CD4-positive, alpha-beta T cell treated with Interleukin-15 for 4 hours (primary cell): Measurements from ENCODE around the gene DEFB129.
A peak's percentile ranks its signal among the peaks of the same experiment; 100 is the strongest.
"Not testable (repeated sequence)": the region's sequence is repeated elsewhere in the genome, so short reads cannot be mapped to it uniquely, and the experiment has no call there.

ENCODE experiments used
- DNase-seq: peaks from one replicate; pipeline ENCODE4 v3.0.0-alpha.2; 2020; ENCODE audit warnings: low spot score

Gene DEFB129

DNA sequence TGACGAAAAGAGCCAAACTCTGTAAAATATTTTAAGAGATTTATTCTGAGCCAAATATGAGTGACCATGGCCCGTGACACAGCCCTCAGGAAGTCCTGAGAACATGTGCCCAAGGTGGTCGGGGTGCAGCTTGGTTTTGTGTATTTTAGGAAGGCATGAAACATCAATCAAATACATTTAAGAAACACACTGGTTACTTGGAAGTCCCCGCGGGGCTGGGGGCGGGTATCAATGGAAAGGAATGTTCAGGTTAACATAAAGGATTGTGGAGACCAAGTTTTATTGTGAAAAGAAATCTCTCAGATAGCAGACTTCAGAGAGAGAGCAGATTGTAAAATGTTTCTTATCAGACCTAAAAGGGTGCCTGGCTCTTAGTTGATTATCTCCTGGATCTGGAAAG, 26.4 kb downstream of the DEFB129 start:
- not testable (repeated sequence) for DNase-seq

DNA sequence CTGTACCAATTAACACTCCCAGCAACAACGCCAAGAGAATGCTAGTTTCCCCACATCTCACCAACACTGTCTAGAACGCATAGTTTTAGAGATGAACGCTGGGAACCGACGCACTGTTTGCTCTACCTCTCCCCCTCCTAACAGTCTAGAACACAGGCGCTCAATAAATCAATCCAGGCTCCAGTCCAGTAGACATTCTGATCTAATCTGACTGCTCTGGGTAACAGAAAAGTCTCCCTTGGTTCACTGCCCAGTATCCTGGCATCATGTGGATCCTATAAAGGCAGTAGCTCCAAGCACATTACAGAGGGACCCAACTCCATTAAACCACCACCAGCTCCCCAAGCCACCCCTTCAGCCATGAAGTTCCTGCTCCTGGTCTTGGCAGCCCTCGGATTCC, 30.4 kb downstream of the DEFB129 start, which contains the start of gene DEFB132:
Gene DEFB132 (plus strand): TSS at position 306 of the 400 bp plus-strand sequence. CDS start 55 bp downstream, at position 361.
- no peak for DNase-seq

DNA sequence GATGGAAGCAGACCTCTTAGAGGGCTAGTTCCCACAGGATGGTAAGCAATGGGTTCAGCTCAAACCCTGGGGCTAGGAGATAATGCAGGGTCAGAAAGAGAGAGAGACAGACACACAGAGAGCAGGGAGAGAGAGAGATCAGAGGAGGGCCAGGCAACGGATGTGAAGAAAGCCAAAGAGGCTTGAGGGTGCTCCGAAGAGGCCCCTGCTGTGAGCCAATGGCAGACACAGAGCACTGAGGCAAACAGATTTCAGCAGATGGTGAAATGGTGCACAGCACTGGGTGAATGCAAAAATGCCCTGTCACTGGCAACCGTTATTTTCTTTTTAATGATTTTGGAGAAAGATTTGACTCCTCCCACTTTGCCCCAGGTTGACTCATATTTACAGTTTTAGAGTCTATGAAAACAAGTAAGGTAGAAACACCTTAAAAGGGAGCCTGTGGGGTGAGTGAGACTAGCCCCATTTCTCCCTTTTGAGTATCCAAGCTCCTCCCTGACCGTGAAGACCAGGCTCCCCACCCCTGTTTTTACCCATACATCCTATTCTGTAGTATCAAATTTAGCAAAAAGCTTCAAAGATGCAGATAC, 31.3 kb downstream of the DEFB129 start:
- no peak for DNase-seq

DNA sequence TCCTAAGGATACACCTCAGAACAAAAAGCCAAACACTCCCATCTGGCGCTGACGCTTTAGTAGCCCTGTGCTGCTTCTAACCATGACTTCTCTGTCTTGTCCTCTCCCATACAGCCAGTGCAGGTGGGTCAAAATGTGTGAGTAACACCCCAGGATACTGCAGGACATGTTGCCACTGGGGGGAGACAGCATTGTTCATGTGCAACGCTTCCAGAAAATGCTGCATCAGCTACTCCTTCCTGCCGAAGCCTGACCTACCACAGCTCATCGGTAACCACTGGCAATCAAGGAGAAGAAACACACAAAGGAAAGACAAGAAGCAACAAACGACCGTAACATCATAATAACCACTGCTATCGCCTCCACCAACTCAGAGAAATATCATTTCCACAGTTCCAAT, 31.9 kb downstream of the DEFB129 start:
- DNase-seq: no peak

DNA sequence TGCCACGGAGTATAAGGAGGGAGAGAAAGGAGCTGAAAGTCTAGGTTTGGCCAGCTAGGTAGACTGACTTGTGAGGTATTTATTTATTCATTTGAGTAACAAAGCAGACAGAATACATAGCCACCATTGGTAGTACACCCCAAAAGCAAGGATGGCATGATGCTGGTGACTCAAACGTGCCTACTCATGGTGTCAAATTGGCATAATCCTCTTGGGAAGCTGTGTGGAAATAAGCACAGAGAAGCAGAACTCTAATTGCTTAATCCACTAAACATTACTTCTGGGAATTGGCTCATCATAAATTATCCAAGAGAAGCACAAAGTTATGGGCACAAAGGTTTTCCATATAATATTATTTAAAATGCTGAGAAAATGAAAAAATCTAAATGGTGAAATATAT, 32.9 kb downstream of the DEFB129 start:
- no peak for DNase-seq

DNA sequence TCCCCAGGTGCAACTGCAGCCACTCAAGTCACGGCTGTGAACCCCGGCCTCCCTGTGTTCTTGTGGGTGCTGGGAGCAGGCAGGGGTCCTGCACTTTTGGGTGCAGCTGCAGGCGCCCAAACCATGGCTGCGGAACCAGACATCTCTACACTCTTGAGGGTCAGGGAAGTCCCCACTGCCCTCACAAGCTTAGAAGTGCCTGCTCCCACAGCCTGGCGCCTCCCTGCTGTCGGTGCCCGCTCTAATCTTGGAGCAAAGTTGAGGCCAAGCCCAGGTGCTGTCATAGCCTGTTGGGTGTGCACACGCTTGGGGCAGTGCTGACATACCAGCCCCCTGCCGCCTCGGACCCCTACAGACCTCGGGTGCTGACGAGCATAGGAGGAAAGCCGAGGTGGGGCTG, 36.6 kb downstream of the DEFB129 start:
- no peak for DNase-seq

DNA sequence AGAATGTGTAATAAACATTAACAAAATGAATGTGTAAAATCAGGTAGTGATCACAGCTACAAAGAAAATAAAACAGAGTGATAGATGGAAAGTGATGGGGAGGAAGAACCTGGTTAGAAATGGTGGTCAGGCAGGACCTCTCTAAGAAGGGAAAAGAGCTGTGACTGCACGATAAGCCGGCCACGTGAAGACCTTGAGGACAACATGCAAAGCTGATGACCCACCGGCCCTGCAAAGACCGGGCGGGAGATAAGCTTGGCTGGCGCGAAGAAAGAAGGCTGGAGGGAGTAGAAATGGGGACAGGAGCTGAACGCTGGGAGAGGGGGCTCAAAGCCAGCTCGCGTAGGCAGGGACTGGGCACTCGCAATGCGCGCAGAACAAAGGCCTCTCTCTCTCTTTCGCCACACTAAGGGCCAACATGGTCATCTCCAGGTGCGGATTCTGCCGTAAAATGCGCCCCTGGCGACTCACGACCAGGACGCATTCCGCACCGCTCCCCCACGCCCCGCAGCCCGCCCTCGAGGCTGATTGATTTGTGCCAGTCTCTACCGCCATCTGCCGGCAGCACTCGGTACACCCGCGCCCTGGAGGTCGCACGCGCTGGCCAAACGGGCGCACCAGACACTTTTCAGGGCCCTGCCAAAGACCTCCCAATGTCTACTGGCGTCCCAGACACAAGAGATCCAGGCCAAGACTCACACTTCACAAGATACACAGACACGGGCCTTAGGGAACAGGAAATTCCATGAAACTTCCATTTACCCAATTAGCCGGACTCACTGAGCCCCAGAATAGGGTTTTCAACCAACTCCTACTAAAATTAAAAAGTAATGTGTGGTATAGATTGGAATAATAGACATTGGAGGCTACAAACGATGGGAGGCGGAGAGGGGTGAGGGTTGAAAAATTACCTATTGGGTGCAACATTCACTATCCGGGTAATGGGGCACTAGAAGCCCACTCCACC, 39.8 kb downstream of the DEFB129 start:
- peak; percentile 83 for DNase-seq

DNA sequence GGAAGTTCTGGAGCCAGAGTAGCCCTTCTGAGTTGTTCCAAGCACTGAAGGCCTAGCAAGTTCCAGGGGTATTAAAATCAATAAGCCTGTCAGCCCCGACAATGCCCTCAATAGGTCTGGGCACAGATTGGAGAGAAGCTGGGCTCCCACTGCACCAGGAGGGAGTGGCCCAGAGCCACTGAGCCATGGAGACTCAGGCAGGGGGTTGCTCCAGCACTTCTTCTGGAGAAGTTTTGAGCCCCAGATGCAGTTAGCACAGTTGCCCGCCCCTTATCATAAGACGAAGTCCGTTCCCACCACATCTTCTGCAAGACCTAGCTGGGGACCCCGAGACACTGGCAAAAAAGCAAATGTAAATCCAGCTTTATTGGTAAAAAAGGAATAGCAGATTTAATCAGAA, 43.5 kb downstream of the DEFB129 start:
- DNase-seq: no peak

DNA sequence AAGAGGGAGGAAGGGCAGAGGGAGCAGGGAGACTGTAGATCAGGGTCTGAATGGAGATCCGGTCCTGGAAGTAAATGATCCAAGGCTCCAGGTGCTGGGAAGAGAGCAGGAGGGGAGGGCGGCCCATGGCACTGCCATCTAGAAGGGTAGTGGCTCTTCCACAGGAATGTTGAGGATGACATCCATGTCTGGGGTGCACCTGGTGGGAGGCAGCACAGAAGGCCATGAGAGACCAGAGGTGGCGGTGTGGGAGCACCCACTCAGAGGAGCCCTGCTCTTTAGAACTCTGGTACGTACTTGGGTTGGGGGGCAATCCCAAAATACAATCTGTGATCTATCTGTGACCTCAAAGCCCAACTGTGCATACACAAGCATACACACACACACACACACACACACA, 44.0 kb downstream of the DEFB129 start:
- no peak for DNase-seq

DNA sequence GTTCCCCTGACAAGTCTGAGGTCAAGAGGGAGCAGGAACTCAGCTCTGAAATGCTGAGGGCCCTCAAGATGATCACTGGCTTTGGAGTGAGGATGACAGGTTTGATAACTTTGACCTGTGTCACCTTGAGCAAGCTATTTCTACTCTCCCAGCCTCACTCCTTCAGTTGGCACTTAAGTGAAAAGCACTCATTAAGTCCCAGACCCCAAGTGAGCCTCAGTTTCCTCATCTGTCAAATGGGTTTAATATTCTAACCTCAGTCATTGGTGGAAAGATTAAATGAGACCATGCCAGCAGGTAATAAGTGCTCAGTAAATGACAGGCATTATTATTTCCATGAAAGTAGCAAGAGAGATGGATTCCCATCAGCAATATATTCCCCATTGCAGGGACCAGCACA, 44.5 kb downstream of the DEFB129 start:
- DNase-seq: no peak

DNA sequence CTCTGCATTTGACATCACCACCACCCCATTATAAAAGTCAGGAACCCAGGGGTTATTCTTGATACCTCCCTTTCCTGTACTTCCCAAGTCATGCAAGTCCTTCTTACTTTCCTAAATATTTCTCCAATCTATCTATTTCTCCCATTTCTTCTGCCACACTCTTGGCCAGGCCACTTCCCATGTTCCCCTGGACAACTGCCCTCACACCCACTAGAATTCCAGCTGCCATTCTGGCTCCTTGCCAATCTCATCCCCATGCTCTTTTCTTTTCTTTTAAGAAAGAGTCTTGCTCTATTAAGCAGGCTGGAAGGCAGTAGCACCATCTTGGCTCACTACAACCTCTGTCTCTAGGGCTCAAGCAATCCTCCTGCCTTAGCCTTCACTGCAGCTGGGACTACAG, 45.7 kb downstream of the DEFB129 start:
- no peak for DNase-seq

DNA sequence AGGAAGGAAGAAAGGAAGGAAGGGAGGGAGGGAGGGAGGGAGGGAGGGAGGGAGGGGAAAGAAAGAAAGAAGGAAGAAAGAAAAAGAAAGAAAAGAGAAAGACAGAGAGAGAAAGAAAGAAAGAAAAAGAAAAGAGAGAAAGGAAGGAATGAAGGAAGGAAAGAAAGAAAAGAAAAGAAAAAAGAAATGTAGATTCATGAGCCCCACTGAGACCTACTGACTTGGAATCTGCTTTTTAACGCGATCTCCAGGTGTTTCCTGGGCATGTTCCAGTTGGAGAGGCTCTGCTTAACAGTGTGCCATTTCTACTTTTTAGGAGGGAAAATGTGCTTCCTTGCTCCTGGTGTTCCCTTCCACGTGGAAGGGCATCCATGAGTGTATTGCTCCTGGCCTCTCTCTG, 46.8 kb downstream of the DEFB129 start:
- DNase-seq: no peak

DNA sequence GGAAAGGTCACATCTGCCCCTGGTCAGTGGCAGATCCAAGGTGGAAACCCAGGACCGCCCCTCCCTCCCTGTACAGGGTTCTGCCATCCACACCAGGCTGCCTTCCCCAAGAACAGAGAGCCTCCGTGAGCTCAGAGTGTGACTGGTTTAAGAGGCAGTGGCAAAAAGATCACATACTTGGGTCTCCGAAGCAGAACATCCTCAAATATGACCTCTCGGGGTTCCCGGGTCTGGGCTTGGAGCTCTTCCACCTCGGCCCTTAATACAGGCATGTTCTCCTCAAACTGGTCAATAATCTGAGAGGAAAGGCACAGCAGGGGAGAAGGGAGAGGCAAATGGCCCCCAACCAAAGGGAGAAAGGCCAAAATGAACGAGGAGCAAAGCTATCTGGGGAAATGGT, 48.7 kb downstream of the DEFB129 start:
- no peak for DNase-seq

DNA sequence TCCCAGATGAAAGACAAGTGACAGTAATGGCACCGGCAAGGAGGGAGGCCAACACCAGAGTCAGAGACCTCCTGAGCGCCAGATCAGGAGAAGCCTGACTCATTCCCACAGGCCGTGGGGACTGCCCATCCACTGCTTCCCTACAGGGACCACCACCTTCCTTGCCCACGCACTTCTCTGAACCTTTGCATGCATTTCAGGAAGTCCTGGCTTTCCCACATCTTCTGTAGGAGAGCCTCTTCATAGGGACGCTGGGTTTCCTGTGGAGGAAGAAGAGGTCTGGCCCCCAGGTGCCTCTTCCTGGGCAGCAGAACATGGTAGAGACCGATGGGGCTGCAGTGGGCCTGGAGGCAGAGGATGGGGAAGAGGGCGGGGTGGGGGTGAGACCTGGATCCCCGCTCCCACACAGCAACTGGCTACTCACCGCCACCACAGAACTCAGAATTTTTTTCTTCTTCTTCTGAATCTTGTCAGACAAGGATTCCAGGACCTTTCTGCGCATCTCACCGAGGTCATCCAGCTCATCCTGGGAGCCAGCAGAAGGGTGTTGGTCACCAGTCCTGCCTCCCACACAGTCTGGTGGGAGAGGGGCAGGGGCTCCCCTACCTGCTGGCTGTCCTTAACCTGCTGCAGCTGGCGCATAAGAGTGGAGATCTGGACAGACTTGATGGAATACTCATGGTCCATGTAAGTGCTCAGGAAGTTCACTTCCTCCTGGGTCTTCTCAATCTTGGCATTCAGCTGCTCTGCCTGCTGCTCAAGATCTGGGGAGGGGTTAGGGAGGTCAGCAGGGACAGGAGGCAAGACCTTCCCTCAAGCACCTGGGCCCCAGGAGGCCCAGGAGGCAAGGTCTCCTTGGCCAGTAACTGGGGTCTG, 49.8 kb downstream of the DEFB129 start:
- DNase-seq: no peak

DNA sequence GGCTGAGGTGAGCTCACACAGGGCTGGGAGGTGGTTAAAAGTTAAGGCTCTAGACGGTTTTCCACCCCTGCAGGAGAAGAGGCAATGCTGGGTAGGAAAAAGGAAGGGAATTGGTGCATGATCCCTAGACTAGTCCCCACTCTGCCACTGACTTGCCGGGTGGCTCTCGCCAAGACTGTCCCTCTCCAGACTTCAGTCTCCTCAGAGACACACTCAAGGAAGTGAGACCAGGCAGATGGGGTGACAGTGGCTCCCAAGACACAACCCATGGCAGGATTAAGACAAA, 50.4 kb downstream of the DEFB129 start:
- no peak for DNase-seq

DNA sequence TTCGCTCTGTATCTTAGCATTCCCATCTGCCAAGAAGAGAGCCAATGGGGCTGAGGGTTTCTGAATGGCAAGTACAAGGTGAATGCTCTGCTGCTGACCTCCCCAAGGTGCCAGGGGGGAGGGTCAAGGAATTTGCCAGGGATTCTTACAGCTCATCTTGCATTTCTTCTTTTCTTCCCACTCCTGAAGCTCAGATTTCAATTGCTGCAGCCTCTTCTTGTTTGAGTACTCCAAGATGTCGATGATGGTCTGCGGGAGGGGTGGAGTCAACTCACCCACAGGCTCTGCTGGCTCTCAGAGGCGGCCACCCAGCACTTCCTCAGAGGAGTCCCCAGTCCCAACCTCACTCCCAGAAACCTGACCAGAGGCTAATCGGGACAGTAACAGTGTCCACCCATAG, 51.1 kb downstream of the DEFB129 start:
- DNase-seq: no peak

DNA sequence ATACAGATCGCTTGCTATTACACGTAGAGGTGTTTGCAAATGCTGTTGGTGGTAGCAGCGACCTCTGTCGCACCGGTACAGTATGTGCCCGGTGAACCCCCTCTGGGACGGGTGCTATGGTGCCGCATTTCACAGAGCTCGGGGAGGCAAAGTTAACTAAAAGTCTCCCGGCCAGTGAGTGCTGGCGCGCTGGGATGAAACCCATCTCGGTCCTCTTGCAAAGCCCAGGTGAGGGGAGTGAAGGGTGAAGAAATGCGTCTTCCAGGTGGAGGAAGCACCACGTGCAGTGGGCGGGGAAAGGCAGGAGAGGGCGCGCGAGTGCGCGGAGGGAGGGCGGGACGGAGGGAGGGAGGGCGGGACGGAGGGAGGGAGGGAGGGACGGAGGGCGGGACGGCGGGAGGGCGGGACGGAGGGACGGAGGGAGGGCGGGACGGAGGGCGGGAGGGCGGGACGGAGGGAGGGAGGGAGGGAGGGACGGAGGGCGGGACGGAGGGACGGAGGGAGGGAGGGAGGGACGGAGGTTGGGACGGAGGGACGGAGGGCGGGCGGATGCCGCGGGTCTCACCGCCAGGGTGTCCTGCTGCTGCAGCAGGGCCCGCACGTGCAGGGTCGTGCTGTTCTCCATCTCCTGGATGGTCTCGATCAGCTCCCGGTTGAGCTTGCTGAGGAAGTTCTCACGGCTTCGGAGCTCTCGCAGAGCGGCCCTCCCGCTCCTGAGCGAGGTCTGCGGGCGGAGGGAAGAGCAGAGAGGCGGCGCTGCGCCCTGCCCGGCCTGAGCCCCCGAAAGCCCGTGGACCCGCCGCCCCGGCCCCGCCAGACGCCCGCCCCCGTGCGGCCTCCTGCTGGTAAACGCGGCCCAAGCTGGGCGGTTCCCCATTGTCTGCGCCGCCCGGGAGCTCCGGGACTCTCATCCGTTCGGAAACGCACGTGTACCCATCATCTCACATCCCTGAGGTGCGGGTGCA, 51.8 kb downstream of the DEFB129 start:
- DNase-seq: peak; percentile 56
